Lower leg skin (tissue), 3 donors: Measurements from ENCODE around the gene ADORA1.

Source experiments
- CTCF ChIP-seq, 3 donors: fragments of 450-650 bp; IDR thresholded peaks; one replicate each; pipeline ENCODE4 v1.5.1; 2016; ENCODE audit warnings: antibody characterized with exemption in 3 of 3, mild to moderate bottlenecking in 3 of 3, moderate library complexity in 2 of 3
- POLR2A ChIP-seq, 2 donors: fragments of 450-650 bp; IDR thresholded peaks; one replicate each; pipeline ENCODE4 v1.6.1; 2016 to 2017; ENCODE audit warnings: antibody characterized with exemption in 2 of 2, mild to moderate bottlenecking in 1 of 2, moderate library complexity in 1 of 2

- TF ChIP-seq CTCF (IDR thresholded peaks at IDR 0.05), result no peak
- TF ChIP-seq POLR2A (IDR thresholded peaks at IDR 0.05), result no peak
These were observed 6.1 kb upstream of the ADORA1 start for GRCh38 chr1:203121186-203122015.
